Activated B cell treated with CpG ODN at 0.5 μM for 24 hours (primary cell): ENCODE data around the gene METTL24. TPM values are rescaled to one million over a fixed set of nuclear protein-coding genes. Genes with fewer than 3 reads are reported as not detected.
"Not testable (repeated sequence)": the region's sequence is repeated elsewhere in the genome, so short reads cannot be mapped to it uniquely, and the experiment has no call there.

ENCODE experiments used
- ATAC-seq: fragments of 200-7000 bp; cut with Tn5 transposase; one replicate; pipeline ENCODE4 v1.10.0; 2021; ENCODE audit warnings: low read depth, mild to moderate bottlenecking, moderate library complexity
- CTCF ChIA-PET: fragments of 350-600 bp; sonication (Branson Sonifier 250); formaldehyde crosslinking; loops from one replicate; lab custom pipeline; 2021; ENCODE audit warnings: antibody characterized with exemption; lab: Charles Lee
- POLR2A ChIA-PET: fragments of 350-600 bp; sonication (Branson Sonifier 250); formaldehyde crosslinking; loops from one replicate; lab custom pipeline; 2021; ENCODE audit warnings: antibody characterized with exemption; lab: Charles Lee
- DNase-seq: peaks from one replicate; pipeline ENCODE4 v3.0.0; 2022
- H3K27ac Mint-ChIP-seq: one replicate; pipeline ENCODE4 v1.8.0; 2020; ENCODE audit warnings: mixed read lengths
- H3K27me3 Mint-ChIP-seq: one replicate; pipeline ENCODE4 v1.8.0; 2021; ENCODE audit warnings: mixed read lengths
- H3K36me3 Mint-ChIP-seq: one replicate; pipeline ENCODE4 v1.8.0; 2021; ENCODE audit warnings: low read depth, mixed read lengths
- H3K4me1 Mint-ChIP-seq: one replicate; pipeline ENCODE4 v1.8.0; 2021; ENCODE audit warnings: mixed read lengths
- H3K4me3 Mint-ChIP-seq: one replicate; pipeline ENCODE4 v1.8.0; 2020; ENCODE audit warnings: mild to moderate bottlenecking, mixed read lengths
- H3K9me3 Mint-ChIP-seq: one replicate; pipeline ENCODE4 v1.8.0; 2020; ENCODE audit warnings: mixed read lengths
- CTCF ChIP-seq: fragments of 200-600 bp; IDR thresholded peaks from one replicate; pipeline ENCODE4 v1.8.0; 2022; ENCODE audit warnings: antibody characterized with exemption, mild to moderate bottlenecking
- intact Hi-C: fragments of 100-400 bp; cut with micrococcal nuclease; formaldehyde crosslinking; loops from one replicate; pipeline ENCODE4 v1.15.1; 2024
- total RNA-seq: library from RNA; stranded (reverse); gene quantifications from 2 replicates; pipeline ENCODE4 v1.2.3, GENCODE V29; 2022

The METTL24 gene
- total RNA-seq, 1 donor from 2014 or later = not detected

GRCh38 chr6:110246900-110247546 lies 111.1 kb downstream of the METTL24 start:
- Mint-ChIP-seq H3K36me3 (peaks cover 2% of the 10 kb centered on the region), H3K4me3 (no peak overlapping the region), H3K9me3 (peaks cover 3% of the 10 kb centered on the region), H3K4me1 (no peaks in the 10 kb centered on the region), H3K27me3 (no peaks in the 10 kb centered on the region), H3K27ac (no peak overlapping the region)
- DNase-seq = no peak
- ChIA-PET POLR2A (no interaction called here), CTCF (no interaction called here)
- ATAC-seq = no peak
- intact Hi-C loops = no loop called here
- TF ChIP-seq CTCF = no peak

- Mint-ChIP-seq H3K36me3 (peaks cover 2% of the 10 kb centered on the region), H3K9me3 (peaks cover 3% of the 10 kb centered on the region), H3K4me3 (no peak overlapping the region), H3K27ac (no peak overlapping the region), H3K4me1 (no peaks in the 10 kb centered on the region), H3K27me3 (no peaks in the 10 kb centered on the region)
- ChIA-PET CTCF (no interaction called here), POLR2A (no interaction called here)
- ATAC-seq = no peak
- DNase-seq = no peak
- TF ChIP-seq CTCF = no peak
- intact Hi-C loops = no loop called here
Observed at GRCh38 chr6:110246378-110246777, 111.8 kb downstream of the METTL24 start.

GRCh38 chr6:110244621-110245020 lies 113.5 kb downstream of the METTL24 start:
- H3K9me3 Mint-ChIP-seq, ATAC-seq, H3K4me1 Mint-ChIP-seq, H3K27ac Mint-ChIP-seq, CTCF ChIA-PET, H3K4me3 Mint-ChIP-seq, H3K36me3 Mint-ChIP-seq, POLR2A ChIA-PET, H3K27me3 Mint-ChIP-seq, intact Hi-C loops, DNase-seq: not testable (repeated sequence)

- ATAC-seq = no peak
- DNase-seq = no peak
- no peaks in the 10 kb centered on the region for H3K9me3 Mint-ChIP-seq
- H3K27me3 Mint-ChIP-seq = no peaks in the 10 kb centered on the region
- no peaks in the 10 kb centered on the region for H3K4me1 Mint-ChIP-seq
- TF ChIP-seq CTCF = no peak
- H3K27ac Mint-ChIP-seq = no peak overlapping the region
- intact Hi-C loops = no loop called here
- H3K4me3 Mint-ChIP-seq = no peak overlapping the region
- CTCF ChIA-PET = no interaction called here
- peaks cover 18% of the 10 kb centered on the region for H3K36me3 Mint-ChIP-seq
- POLR2A ChIA-PET = no interaction called here
Observed at GRCh38 chr6:110239526-110240274, 118.4 kb downstream of the METTL24 start.

GRCh38 chr6:110236007-110236406 lies 122.1 kb downstream of the METTL24 start:
- Mint-ChIP-seq H3K36me3 (peaks cover 20% of the 10 kb centered on the region), H3K4me1 (peaks cover 13% of the 10 kb centered on the region)
- H3K9me3 Mint-ChIP-seq, H3K27me3 Mint-ChIP-seq, H3K27ac Mint-ChIP-seq, ATAC-seq, CTCF ChIA-PET, H3K4me3 Mint-ChIP-seq, DNase-seq, POLR2A ChIA-PET, intact Hi-C loops: not testable (repeated sequence)

GRCh38 chr6:110233770-110234374 lies 124.3 kb downstream of the METTL24 start:
- peak; percentile 78 for ATAC-seq
- H3K9me3 Mint-ChIP-seq = no peaks in the 10 kb centered on the region
- DNase-seq = no peak
- H3K27ac Mint-ChIP-seq = peak overlapping the region; percentile 46
- H3K4me3 Mint-ChIP-seq = no peak overlapping the region
- H3K36me3 Mint-ChIP-seq = peaks cover 29% of the 10 kb centered on the region
- intact Hi-C loops = loop anchor here (1.0 kb wide), 1 partner anchor 54 kb away; the partner anchor contains the start of gene CDC40
- ChIA-PET POLR2A (interaction anchor here (1.0 to 1.4 kb wide), 3 partner anchors 21 to 156 kb away, joined by 3 to 6 read pairs (median 4); partner anchors contain the start of gene CDC40), CTCF (interaction anchor here (1.0 kb wide), 1 partner anchor 55 kb away, joined by 4 read pairs; no protein-coding TSS in a partner anchor)
- no peaks in the 10 kb centered on the region for H3K27me3 Mint-ChIP-seq
- H3K4me1 Mint-ChIP-seq = peaks cover 13% of the 10 kb centered on the region
- TF ChIP-seq CTCF = no peak
